Activated T-helper 2 cell treated with anti-CD3 and anti-CD28 coated beads, Interferon-gamma antibody, Interleukin-2, Interleukin-4, amounts not matched to agents 10 μg/mL and 5 μg/mL and 100 μg/mL, durations not matched to agents 14 hours and 24 hours and 36 hours (primary cell): Measurements from ENCODE around the gene MESP2. TPM values are rescaled to one million over a fixed set of nuclear protein-coding genes. Genes with fewer than 3 reads are reported as not detected.
"Not testable (repeated sequence)": the region's sequence is repeated elsewhere in the genome, so short reads cannot be mapped to it uniquely, and the experiment has no call there.

Experiments
- DNase-seq: peaks from one replicate; pipeline ENCODE4 v3.0.0; 2021; ENCODE audit warnings: low spot score
- H3K27ac Mint-ChIP-seq: one replicate; pipeline ENCODE4 v1.8.0; 2021; ENCODE audit warnings: mixed read lengths
- H3K27me3 Mint-ChIP-seq: one replicate; pipeline ENCODE4 v1.8.0; 2021; ENCODE audit warnings: low read depth, mixed read lengths
- H3K36me3 Mint-ChIP-seq: one replicate; pipeline ENCODE4 v1.8.0; 2021; ENCODE audit warnings: low read depth, mixed read lengths
- H3K4me1 Mint-ChIP-seq: one replicate; pipeline ENCODE4 v1.8.0; 2021; ENCODE audit warnings: low read depth, mixed read lengths
- H3K4me3 Mint-ChIP-seq: one replicate; pipeline ENCODE4 v1.8.0; 2021; ENCODE audit warnings: low read depth, mild to moderate bottlenecking, moderate library complexity, mixed read lengths
- H3K9me3 Mint-ChIP-seq: one replicate; pipeline ENCODE4 v1.8.0; 2021; ENCODE audit warnings: mixed read lengths
- intact Hi-C: fragments of 100-400 bp; cut with micrococcal nuclease; formaldehyde crosslinking; loops from one replicate; pipeline ENCODE4 v1.15.1; 2023
- total RNA-seq: library from RNA; stranded (reverse); gene quantifications from 2 replicates; pipeline ENCODE4 v1.2.3, GENCODE V29; 2022

Gene MESP2
- total RNA-seq, 1 donor from 2014 or later = 0.41 TPM

- H3K27ac Mint-ChIP-seq = no peak overlapping the region
- H3K9me3 Mint-ChIP-seq = peaks cover 6% of the 10 kb centered on the region
Observed at GRCh38 chr15:89787944-89788343, 11.8 kb downstream of the MESP2 start.

GRCh38 chr15:89788585-89788984 lies 12.5 kb downstream of the MESP2 start:
- H3K4me3 Mint-ChIP-seq, H3K27me3 Mint-ChIP-seq, H3K27ac Mint-ChIP-seq, DNase-seq, H3K4me1 Mint-ChIP-seq, H3K36me3 Mint-ChIP-seq, intact Hi-C loops, H3K9me3 Mint-ChIP-seq: not testable (repeated sequence)

More at GRCh38 chr15:89787944-89788343, 11.8 kb downstream of the MESP2 start:
- no peaks in the 10 kb centered on the region for H3K4me1 Mint-ChIP-seq
- no peak for DNase-seq
- peaks cover 5% of the 10 kb centered on the region for H3K27me3 Mint-ChIP-seq
- H3K4me3 Mint-ChIP-seq = no peak overlapping the region
- peaks cover 5% of the 10 kb centered on the region for H3K36me3 Mint-ChIP-seq
- intact Hi-C loops = no loop called here

GRCh38 chr15:89790206-89790605 lies 14.1 kb downstream of the MESP2 start:
- Mint-ChIP-seq H3K9me3 (peaks cover 6% of the 10 kb centered on the region), H3K4me1 (no peaks in the 10 kb centered on the region), H3K27me3 (peaks cover 5% of the 10 kb centered on the region), H3K27ac (no peak overlapping the region), H3K4me3 (no peak overlapping the region), H3K36me3 (peaks cover 5% of the 10 kb centered on the region)
- intact Hi-C loops = no loop called here
- DNase-seq = no peak

GRCh38 chr15:89790661-89791060 lies 14.5 kb downstream of the MESP2 start:
- DNase-seq = no peak
- H3K9me3 Mint-ChIP-seq = peaks cover 6% of the 10 kb centered on the region
- H3K36me3 Mint-ChIP-seq = peaks cover 5% of the 10 kb centered on the region
- intact Hi-C loops = no loop called here
- no peak overlapping the region for H3K27ac Mint-ChIP-seq
- peaks cover 7% of the 10 kb centered on the region for H3K27me3 Mint-ChIP-seq
- no peak overlapping the region for H3K4me3 Mint-ChIP-seq
- H3K4me1 Mint-ChIP-seq = no peaks in the 10 kb centered on the region

GRCh38 chr15:89792106-89792805 lies 16.1 kb downstream of the MESP2 start:
- Mint-ChIP-seq H3K9me3 (peaks cover 6% of the 10 kb centered on the region), H3K36me3 (peaks cover 5% of the 10 kb centered on the region), H3K27ac (no peak overlapping the region), H3K27me3 (peaks cover 9% of the 10 kb centered on the region), H3K4me1 (no peaks in the 10 kb centered on the region), H3K4me3 (no peak overlapping the region)
- intact Hi-C loops = no loop called here
- no peak for DNase-seq

GRCh38 chr15:89794627-89795241 lies 18.6 kb downstream of the MESP2 start:
- H3K9me3 Mint-ChIP-seq = no peaks in the 10 kb centered on the region
- no peaks in the 10 kb centered on the region for H3K36me3 Mint-ChIP-seq
- no peak for DNase-seq
- no peak overlapping the region for H3K4me3 Mint-ChIP-seq
- peaks cover 4% of the 10 kb centered on the region for H3K27me3 Mint-ChIP-seq
- intact Hi-C loops = no loop called here
- no peaks in the 10 kb centered on the region for H3K4me1 Mint-ChIP-seq
- no peak overlapping the region for H3K27ac Mint-ChIP-seq

- Mint-ChIP-seq H3K4me3 (no peak overlapping the region), H3K4me1 (no peaks in the 10 kb centered on the region), H3K27ac (no peak overlapping the region), H3K27me3 (peaks cover 4% of the 10 kb centered on the region), H3K36me3 (no peaks in the 10 kb centered on the region), H3K9me3 (no peaks in the 10 kb centered on the region)
- intact Hi-C loops = no loop called here
- DNase-seq = no peak
Observed at GRCh38 chr15:89795996-89796395, 19.9 kb downstream of the MESP2 start.

GRCh38 chr15:89797678-89798201 lies 21.6 kb downstream of the MESP2 start:
- H3K9me3 Mint-ChIP-seq = no peaks in the 10 kb centered on the region
- H3K36me3 Mint-ChIP-seq = no peaks in the 10 kb centered on the region
- H3K27ac Mint-ChIP-seq = no peak overlapping the region
- no peak overlapping the region for H3K4me3 Mint-ChIP-seq
- intact Hi-C loops = no loop called here
- H3K27me3 Mint-ChIP-seq = peaks cover 4% of the 10 kb centered on the region
- no peaks in the 10 kb centered on the region for H3K4me1 Mint-ChIP-seq
- DNase-seq = no peak

GRCh38 chr15:89799011-89799911 lies 23.1 kb downstream of the MESP2 start:
- Mint-ChIP-seq H3K9me3 (no peaks in the 10 kb centered on the region), H3K27me3 (peaks cover 4% of the 10 kb centered on the region), H3K36me3 (no peaks in the 10 kb centered on the region), H3K4me3 (no peak overlapping the region), H3K27ac (no peak overlapping the region), H3K4me1 (no peaks in the 10 kb centered on the region)
- DNase-seq = no peak
- intact Hi-C loops = no loop called here

- intact Hi-C loops = no loop called here
- Mint-ChIP-seq H3K4me3 (no peak overlapping the region), H3K9me3 (no peaks in the 10 kb centered on the region), H3K27ac (no peak overlapping the region), H3K27me3 (peaks cover 4% of the 10 kb centered on the region), H3K4me1 (no peaks in the 10 kb centered on the region), H3K36me3 (no peaks in the 10 kb centered on the region)
- no peak for DNase-seq
Observed at GRCh38 chr15:89799918-89800498, 23.9 kb downstream of the MESP2 start.

GRCh38 chr15:89801471-89802195 lies 25.5 kb downstream of the MESP2 start:
- no peaks in the 10 kb centered on the region for H3K27me3 Mint-ChIP-seq
- no peak overlapping the region for H3K27ac Mint-ChIP-seq
- H3K4me1 Mint-ChIP-seq = no peaks in the 10 kb centered on the region
- H3K4me3 Mint-ChIP-seq = no peak overlapping the region
- H3K9me3 Mint-ChIP-seq = no peaks in the 10 kb centered on the region
- H3K36me3 Mint-ChIP-seq = no peaks in the 10 kb centered on the region
- DNase-seq = no peak
- intact Hi-C loops = no loop called here
